ENCODE data around the gene VDR.

GRCh38 chr12:47941871-47942613, 37.2 kb upstream of the VDR start:
- TF ChIP-seq EZH2phosphoT487 (IDR thresholded peaks at IDR 0.05; ENCODE audit: insufficient read depth, low read depth) (no peak), EZH2 (IDR thresholded peaks at IDR 0.05; ENCODE audit: insufficient read depth, poor library complexity, severe bottlenecking) (no peak)

Data from GM23248 (cell line).